ENCODE measurements around the gene INO80D.
"Not testable (repeated sequence)": the region's sequence is repeated elsewhere in the genome, so short reads cannot be mapped to it uniquely, and the experiment has no call there.

The INO80D gene

GRCh38 chr2:206071807-206072206, 14.2 kb downstream of the INO80D start:
- Mint-ChIP-seq H3K36me3 (peaks cover 7 to 17% of the 10 kb centered on the region in 2 donors), H3K4me1 (peaks cover 11 to 50% of the 10 kb centered on the region in 2 donors), H3K27ac (peak overlapping the region; percentile 42), H3K4me3 (no peak overlapping the region), H3K27me3 (no peaks in the 10 kb centered on the region), H3K9me3 (no peaks in the 10 kb centered on the region)
- ATAC-seq (replicated peaks) (no peak), DNase-seq (no peak)

- Mint-ChIP-seq H3K36me3 (peaks cover 7 to 14% of the 10 kb centered on the region in 2 donors), H3K4me1 (peaks cover 9 to 52% of the 10 kb centered on the region in 2 donors), H3K27ac (no peak overlapping the region), H3K27me3 (no peaks in the 10 kb centered on the region), H3K4me3 (no peak overlapping the region), H3K9me3 (no peaks in the 10 kb centered on the region)
- ATAC-seq (replicated peaks), result no peak
- no peak for DNase-seq
Observed at GRCh38 chr2:206069417-206069816, 16.6 kb downstream of the INO80D start.

GRCh38 chr2:206068207-206068606, 17.8 kb downstream of the INO80D start:
- no peak overlapping the region for H3K4me3 Mint-ChIP-seq
- peaks cover 11 to 53% of the 10 kb centered on the region in 2 donors for H3K4me1 Mint-ChIP-seq
- peaks cover 13 to 22% of the 10 kb centered on the region in 2 donors for H3K36me3 Mint-ChIP-seq
- no peaks in the 10 kb centered on the region for H3K9me3 Mint-ChIP-seq
- no peak for DNase-seq
- no peaks in the 10 kb centered on the region for H3K27me3 Mint-ChIP-seq
- no peak overlapping the region for H3K27ac Mint-ChIP-seq
- ATAC-seq (replicated peaks), result no peak

GRCh38 chr2:206064077-206064476, 21.9 kb downstream of the INO80D start:
- DNase-seq (no peak), ATAC-seq (replicated peaks) (no peak)
- H3K4me3 Mint-ChIP-seq, result no peak overlapping the region
- no peak overlapping the region for H3K27ac Mint-ChIP-seq
- H3K4me1 Mint-ChIP-seq, result peaks cover 4 to 30% of the 10 kb centered on the region in 2 donors
- H3K27me3 Mint-ChIP-seq, result no peaks in the 10 kb centered on the region
- peaks cover 16 to 25% of the 10 kb centered on the region in 2 donors for H3K36me3 Mint-ChIP-seq
- H3K9me3 Mint-ChIP-seq, result no peaks in the 10 kb centered on the region

- no peak overlapping the region for H3K27ac Mint-ChIP-seq
- H3K9me3 Mint-ChIP-seq, result no peaks in the 10 kb centered on the region
- H3K27me3 Mint-ChIP-seq, result no peaks in the 10 kb centered on the region
- peaks cover 4 to 28% of the 10 kb centered on the region in 2 donors for H3K4me1 Mint-ChIP-seq
- peak in 1 of 2 donors; percentile 42 for ATAC-seq (replicated peaks)
- no peak overlapping the region for H3K4me3 Mint-ChIP-seq
- H3K36me3 Mint-ChIP-seq, result peaks cover 16 to 25% of the 10 kb centered on the region in 2 donors
- no peak for DNase-seq
Observed at GRCh38 chr2:206063635-206064034, 22.3 kb downstream of the INO80D start.

- no peak overlapping the region for H3K27ac Mint-ChIP-seq
- no peak for ATAC-seq (replicated peaks)
- no peaks in the 10 kb centered on the region for H3K27me3 Mint-ChIP-seq
- no peak overlapping the region for H3K4me3 Mint-ChIP-seq
- peaks cover 4 to 26% of the 10 kb centered on the region in 2 donors for H3K4me1 Mint-ChIP-seq
- DNase-seq, result no peak
- peaks cover 19 to 28% of the 10 kb centered on the region in 2 donors for H3K36me3 Mint-ChIP-seq
- H3K9me3 Mint-ChIP-seq, result no peaks in the 10 kb centered on the region
Observed at GRCh38 chr2:206062724-206063123, 23.2 kb downstream of the INO80D start.

- Mint-ChIP-seq H3K4me1 (peaks cover 10 to 13% of the 10 kb centered on the region in 2 donors), H3K36me3 (peaks cover 20 to 38% of the 10 kb centered on the region in 2 donors), H3K4me3 (no peak overlapping the region), H3K27ac (no peak overlapping the region), H3K9me3 (no peaks in the 10 kb centered on the region), H3K27me3 (no peaks in the 10 kb centered on the region)
- DNase-seq (no peak), ATAC-seq (replicated peaks) (no peak)
Observed at GRCh38 chr2:206056286-206056685, 29.7 kb downstream of the INO80D start.

- Mint-ChIP-seq H3K27me3 (no peaks in the 10 kb centered on the region), H3K36me3 (peaks cover 20 to 43% of the 10 kb centered on the region in 2 donors), H3K9me3 (no peaks in the 10 kb centered on the region), H3K27ac (peak overlapping the region; percentile 3), H3K4me3 (no peak overlapping the region), H3K4me1 (peaks cover 10 to 13% of the 10 kb centered on the region in 2 donors)
- no peak for DNase-seq
- ATAC-seq (replicated peaks), result no peak
Observed at GRCh38 chr2:206054952-206055351, 31.0 kb downstream of the INO80D start.

GRCh38 chr2:206051912-206052311, 34.1 kb downstream of the INO80D start:
- peaks cover 18 to 43% of the 10 kb centered on the region in 2 donors for H3K36me3 Mint-ChIP-seq
- no peak overlapping the region for H3K27ac Mint-ChIP-seq
- no peak for ATAC-seq (replicated peaks)
- no peak overlapping the region for H3K4me3 Mint-ChIP-seq
- no peaks in the 10 kb centered on the region for H3K9me3 Mint-ChIP-seq
- H3K4me1 Mint-ChIP-seq, result peaks cover 10 to 13% of the 10 kb centered on the region in 2 donors
- DNase-seq, result no peak
- no peaks in the 10 kb centered on the region for H3K27me3 Mint-ChIP-seq

- Mint-ChIP-seq H3K36me3 (peaks cover 23 to 38% of the 10 kb centered on the region in 2 donors), H3K9me3 (no peaks in the 10 kb centered on the region), H3K4me1 (peaks cover 5 to 12% of the 10 kb centered on the region in 2 donors), H3K4me3 (no peak overlapping the region), H3K27me3 (no peaks in the 10 kb centered on the region), H3K27ac (no peak overlapping the region)
- no peak for DNase-seq
- ATAC-seq (replicated peaks), result no peak
Observed at GRCh38 chr2:206049392-206049791, 36.6 kb downstream of the INO80D start.

GRCh38 chr2:206045251-206045650, 40.7 kb downstream of the INO80D start:
- no peak for ATAC-seq (replicated peaks)
- no peak overlapping the region for H3K27ac Mint-ChIP-seq
- H3K4me3 Mint-ChIP-seq, result no peak overlapping the region
- peaks cover 33 to 53% of the 10 kb centered on the region in 2 donors for H3K36me3 Mint-ChIP-seq
- H3K27me3 Mint-ChIP-seq, result no peaks in the 10 kb centered on the region
- DNase-seq, result no peak
- peaks cover 6 to 23% of the 10 kb centered on the region in 2 donors for H3K4me1 Mint-ChIP-seq
- no peaks in the 10 kb centered on the region for H3K9me3 Mint-ChIP-seq

- peaks cover 46 to 69% of the 10 kb centered on the region in 2 donors for H3K36me3 Mint-ChIP-seq
- no peak overlapping the region for H3K27ac Mint-ChIP-seq
- H3K4me1 Mint-ChIP-seq, result peaks cover 9 to 30% of the 10 kb centered on the region in 2 donors
Observed at GRCh38 chr2:206040525-206040924, 45.4 kb downstream of the INO80D start.

GRCh38 chr2:206035393-206035792, 50.6 kb downstream of the INO80D start:
- not testable (repeated sequence) for ATAC-seq (replicated peaks); DNase-seq; H3K27ac Mint-ChIP-seq; H3K27me3 Mint-ChIP-seq; H3K4me3 Mint-ChIP-seq
- H3K4me1 Mint-ChIP-seq, result peaks cover 48 to 60% of the 10 kb centered on the region in 2 donors
- H3K36me3 Mint-ChIP-seq, result peaks cover 70 to 83% of the 10 kb centered on the region in 2 donors
- peaks cover 10 to 15% of the 10 kb centered on the region in 2 donors for H3K9me3 Mint-ChIP-seq

More at GRCh38 chr2:206040525-206040924, 45.4 kb downstream of the INO80D start:
- DNase-seq, result no peak
- ATAC-seq (replicated peaks), result no peak
- no peaks in the 10 kb centered on the region for H3K9me3 Mint-ChIP-seq
- no peaks in the 10 kb centered on the region for H3K27me3 Mint-ChIP-seq
- no peak overlapping the region for H3K4me3 Mint-ChIP-seq

GRCh38 chr2:206033452-206033851, 52.5 kb downstream of the INO80D start:
- H3K27me3 Mint-ChIP-seq; H3K27ac Mint-ChIP-seq; ATAC-seq (replicated peaks); H3K4me3 Mint-ChIP-seq; DNase-seq: not testable (repeated sequence)
- Mint-ChIP-seq H3K4me1 (peaks cover 50 to 70% of the 10 kb centered on the region in 2 donors), H3K36me3 (peaks cover 73 to 84% of the 10 kb centered on the region in 2 donors), H3K9me3 (peaks cover 10 to 15% of the 10 kb centered on the region in 2 donors)

- Mint-ChIP-seq H3K4me3 (no peak overlapping the region), H3K9me3 (peaks cover 10 to 15% of the 10 kb centered on the region in 2 donors), H3K36me3 (peaks cover 69 to 80% of the 10 kb centered on the region in 2 donors), H3K27ac (peak overlapping the region; percentile 14), H3K27me3 (no peaks in the 10 kb centered on the region), H3K4me1 (peaks cover 48 to 64% of the 10 kb centered on the region in 2 donors)
- no peak for DNase-seq
- ATAC-seq (replicated peaks), result no peak
Observed at GRCh38 chr2:206031950-206032567, 53.9 kb downstream of the INO80D start.

All from stimulated activated naive B cell treated with anti-CD40 and anti-IgM and Interleukin-4, amounts not matched to agents 10 μg/mL and 1 μg/mL and 100 μg/mL, for 72 hours (primary cell).